Brain microvascular endothelial cell (primary cell): ENCODE results near the gene MATCAP1.

Experiments
- DNase-seq: peaks from one replicate; pipeline ENCODE4 v3.0.0-alpha.2; 2020
- H3K27ac ChIP-seq: fragments of 250-450 bp; sonication (Bioruptor Pico); 2 replicates; pipeline ENCODE4 v1.5.1; 2020; ENCODE audit warnings: mild to moderate bottlenecking, moderate library complexity
- H3K27me3 ChIP-seq: fragments of 250-450 bp; sonication (Bioruptor Pico); replicated peaks from 2 replicates; pipeline ENCODE4 v1.5.1; 2020; ENCODE audit warnings: mild to moderate bottlenecking
- H3K36me3 ChIP-seq: fragments of 250-450 bp; sonication (Bioruptor Pico); replicated peaks from 2 replicates; pipeline ENCODE4 v1.5.1; 2020; ENCODE audit warnings: mild to moderate bottlenecking
- H3K4me3 ChIP-seq: 2 replicates; pipeline ENCODE4 v1.5.1; 2011; ENCODE audit warnings: low read depth, mild to moderate bottlenecking, control low read depth, low read length, moderate library complexity
- in situ Hi-C: cut with HindIII; loops from 2 replicates; pipeline ENCODE4 v1.10.0; 2017; ENCODE audit warnings: low sequenced_read_pairs, low pct_ligation_motif_present
- TF ChIP-seq, protein P1 (sequence below): IDR thresholded peaks from 2 replicates; pipeline ENCODE4 v1.5.1; 2011; ENCODE audit warnings: low read depth, mild to moderate bottlenecking, moderate library complexity, low read length, control low read depth, inconsistent platforms; ENCODE audit errors: missing control alignments

Gene MATCAP1

DNA sequence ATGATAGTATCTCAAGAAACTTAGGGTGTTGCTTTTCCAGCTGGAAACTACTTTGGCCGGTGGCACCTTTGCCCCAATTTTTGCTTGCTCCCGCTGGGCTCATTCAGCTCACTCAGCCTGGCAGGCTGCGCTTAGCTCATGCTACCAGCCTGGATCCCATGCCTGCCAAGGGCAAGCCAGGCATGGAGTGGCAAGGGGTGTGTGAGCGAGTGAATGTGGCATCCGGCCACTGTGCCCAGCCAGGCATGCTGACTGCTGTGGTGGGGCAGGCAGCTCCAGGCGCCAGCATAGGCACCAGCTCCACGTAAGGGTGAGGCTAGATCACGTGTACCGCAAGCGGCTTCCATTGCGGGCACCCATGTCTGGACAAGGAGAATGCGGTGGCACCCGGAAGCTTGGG, 42.4 kb downstream of the MATCAP1 start:
- peaks cover 62% of the 10 kb centered on the region for H3K36me3 ChIP-seq
- no peak for DNase-seq
- TF ChIP-seq, protein P1, sequence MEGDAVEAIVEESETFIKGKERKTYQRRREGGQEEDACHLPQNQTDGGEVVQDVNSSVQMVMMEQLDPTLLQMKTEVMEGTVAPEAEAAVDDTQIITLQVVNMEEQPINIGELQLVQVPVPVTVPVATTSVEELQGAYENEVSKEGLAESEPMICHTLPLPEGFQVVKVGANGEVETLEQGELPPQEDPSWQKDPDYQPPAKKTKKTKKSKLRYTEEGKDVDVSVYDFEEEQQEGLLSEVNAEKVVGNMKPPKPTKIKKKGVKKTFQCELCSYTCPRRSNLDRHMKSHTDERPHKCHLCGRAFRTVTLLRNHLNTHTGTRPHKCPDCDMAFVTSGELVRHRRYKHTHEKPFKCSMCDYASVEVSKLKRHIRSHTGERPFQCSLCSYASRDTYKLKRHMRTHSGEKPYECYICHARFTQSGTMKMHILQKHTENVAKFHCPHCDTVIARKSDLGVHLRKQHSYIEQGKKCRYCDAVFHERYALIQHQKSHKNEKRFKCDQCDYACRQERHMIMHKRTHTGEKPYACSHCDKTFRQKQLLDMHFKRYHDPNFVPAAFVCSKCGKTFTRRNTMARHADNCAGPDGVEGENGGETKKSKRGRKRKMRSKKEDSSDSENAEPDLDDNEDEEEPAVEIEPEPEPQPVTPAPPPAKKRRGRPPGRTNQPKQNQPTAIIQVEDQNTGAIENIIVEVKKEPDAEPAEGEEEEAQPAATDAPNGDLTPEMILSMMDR = no peak
- H3K27me3 ChIP-seq = no peaks in the 10 kb centered on the region
- no peak overlapping the region for H3K27ac ChIP-seq
- no peak overlapping the region for H3K4me3 ChIP-seq
- in situ Hi-C loops = no loop called here

DNA sequence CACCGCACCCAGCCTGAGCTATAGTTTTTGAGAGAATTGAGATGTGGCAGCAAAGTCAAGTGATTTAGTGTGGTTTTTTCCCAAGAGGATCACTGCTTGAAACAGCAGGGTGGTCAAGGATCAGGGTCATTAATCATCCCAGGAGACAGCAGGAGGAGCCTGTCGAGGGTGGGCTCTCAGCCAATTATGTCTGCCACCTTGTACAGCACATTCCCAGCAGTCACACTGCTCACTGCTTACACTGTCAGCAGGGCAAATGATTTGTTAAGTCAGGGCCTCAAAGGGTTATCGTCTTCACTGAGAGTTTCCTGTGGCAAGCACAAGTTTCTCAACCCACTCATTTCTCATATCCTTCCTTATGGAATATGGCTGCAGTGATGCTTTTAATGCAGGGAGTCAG, 46.2 kb downstream of the MATCAP1 start:
- Histone ChIP-seq H3K4me3 (no peak overlapping the region), H3K36me3 (peaks cover 62% of the 10 kb centered on the region)
- in situ Hi-C loops = no loop called here

DNA sequence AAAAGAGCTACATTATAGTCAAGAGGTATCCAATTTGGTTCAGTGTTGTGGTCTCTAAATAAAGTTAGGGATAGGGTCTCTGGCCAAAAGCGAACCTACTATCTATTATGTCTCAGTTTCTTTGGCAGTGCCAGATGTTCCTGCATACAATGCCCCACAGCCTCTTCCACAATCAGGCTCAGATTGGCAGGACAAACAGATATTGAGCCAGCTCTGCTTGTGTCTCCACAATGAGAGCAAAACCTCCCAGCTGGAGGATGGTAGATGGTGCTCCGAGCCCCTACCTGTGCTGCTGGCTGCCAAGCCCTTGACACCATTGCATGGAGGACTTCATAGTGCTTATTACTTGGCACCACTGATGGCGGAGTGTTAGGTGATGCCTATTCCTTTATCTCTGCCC, 54.3 kb downstream of the MATCAP1 start:
- TF ChIP-seq, protein P1 = no peak
- Histone ChIP-seq H3K27ac (no peak overlapping the region), H3K4me3 (no peak overlapping the region), H3K27me3 (no peaks in the 10 kb centered on the region), H3K36me3 (peaks cover 20% of the 10 kb centered on the region)
- DNase-seq = no peak
- in situ Hi-C loops = no loop called here

More for the DNA sequence above, 46.2 kb downstream of the MATCAP1 start:
- TF ChIP-seq, protein P1 = no peak
- Histone ChIP-seq H3K27ac (no peak overlapping the region), H3K27me3 (no peaks in the 10 kb centered on the region)
- no peak for DNase-seq

DNA sequence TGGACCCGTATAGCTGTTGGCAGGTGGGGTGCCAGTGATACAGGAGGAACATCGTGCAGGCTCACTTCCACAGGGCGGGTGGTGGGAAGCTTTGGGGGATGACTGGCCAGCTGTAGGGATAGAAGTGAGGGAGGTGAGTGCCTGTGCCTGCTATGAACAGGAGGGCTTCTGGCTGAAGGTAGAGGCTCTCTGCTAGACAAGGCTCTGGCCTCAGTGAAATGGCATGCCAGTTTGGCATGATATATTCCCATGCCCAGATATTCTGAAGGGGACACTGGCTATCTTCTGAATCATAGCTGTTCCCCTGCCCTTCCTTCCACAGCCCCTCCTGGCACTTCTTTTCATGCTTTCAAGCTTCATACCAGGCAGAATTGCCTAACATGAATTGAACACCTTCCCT, 54.9 kb downstream of the MATCAP1 start:
- TF ChIP-seq, protein P1 = no peak
- in situ Hi-C loops = no loop called here
- H3K36me3 ChIP-seq = peaks cover 15% of the 10 kb centered on the region

DNA sequence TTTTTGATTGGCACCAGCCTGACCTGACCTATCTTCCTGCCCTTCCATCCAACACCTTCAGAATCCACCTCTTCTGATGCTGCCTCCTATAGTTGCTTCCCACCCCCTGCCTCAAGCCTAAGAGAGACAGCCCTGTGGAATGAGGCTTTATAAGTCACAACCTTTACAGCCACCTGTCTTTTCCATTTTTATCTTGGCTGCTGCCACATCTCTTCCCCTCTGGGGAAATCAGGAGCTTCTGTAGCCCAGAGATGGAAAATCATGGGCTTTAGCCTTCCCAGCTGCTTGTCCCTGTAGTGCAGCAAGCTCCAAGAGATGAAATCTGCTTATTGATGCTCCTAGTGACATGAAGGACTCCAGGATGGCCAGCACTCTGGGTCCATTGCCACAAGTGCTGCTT, 55.3 kb downstream of the MATCAP1 start:
- in situ Hi-C loops = no loop called here
- TF ChIP-seq, protein P1 = no peak

More for the DNA sequence above, 54.9 kb downstream of the MATCAP1 start:
- H3K27ac ChIP-seq = no peak overlapping the region
- H3K27me3 ChIP-seq = no peaks in the 10 kb centered on the region
- no peak for DNase-seq
- no peak overlapping the region for H3K4me3 ChIP-seq

More for the DNA sequence above, 55.3 kb downstream of the MATCAP1 start:
- Histone ChIP-seq H3K27ac (no peak overlapping the region), H3K36me3 (peaks cover 18% of the 10 kb centered on the region), H3K4me3 (no peak overlapping the region), H3K27me3 (no peaks in the 10 kb centered on the region)
- no peak for DNase-seq
